DOHH2 (cell line): ENCODE measurements around the gene FGD6.

Experiments used
- H3F3A ChIP-seq: fragments of 200-600 bp; sonication (generic), shearing (Covaris generic); 2 replicates; pipeline ENCODE4 v1.6.0; 2016; ENCODE audit warnings: antibody characterized with exemption, mild to moderate bottlenecking; ENCODE audit not compliant: control insufficient read depth, insufficient read depth
- H3K27ac ChIP-seq: fragments of 200-600 bp; sonication (generic); 2 replicates; pipeline ENCODE4 v1.5.1; 2014; ENCODE audit warnings: low read depth, mild to moderate bottlenecking, low read length, moderate library complexity
- H3K27me3 ChIP-seq: fragments of 200-600 bp; sonication (generic); 2 replicates; pipeline ENCODE4 v1.6.1; 2014; ENCODE audit warnings: mild to moderate bottlenecking, low read length, mixed read lengths; ENCODE audit not compliant: control insufficient read depth
- H3K36me3 ChIP-seq: fragments of 200-600 bp; sonication (generic); 2 replicates; pipeline ENCODE4 v1.6.1; 2014; ENCODE audit warnings: mild to moderate bottlenecking, low read length, moderate library complexity, mixed read lengths; ENCODE audit not compliant: control insufficient read depth
- H3K4me1 ChIP-seq: fragments of 200-600 bp; sonication (generic); 2 replicates; pipeline ENCODE4 v1.6.1; 2014; ENCODE audit warnings: mild to moderate bottlenecking, low read length, mixed read lengths; ENCODE audit not compliant: control insufficient read depth
- H3K4me2 ChIP-seq: fragments of 200-600 bp; sonication (generic); 2 replicates; pipeline ENCODE4 v1.6.0; 2014; ENCODE audit warnings: mild to moderate bottlenecking, low read length, moderate library complexity
- H3K4me3 ChIP-seq: fragments of 200-600 bp; sonication (generic); 2 replicates; pipeline ENCODE4 v1.5.1; 2014; ENCODE audit warnings: mild to moderate bottlenecking, low read length, mixed read lengths
- H3K79me2 ChIP-seq: fragments of 200-600 bp; sonication (generic); 2 replicates; pipeline ENCODE4 v1.6.1; 2014; ENCODE audit warnings: mild to moderate bottlenecking, low read length, mixed read lengths; ENCODE audit not compliant: control insufficient read depth
- H3K9me2 ChIP-seq: fragments of 200-600 bp; sonication (generic); replicated peaks from 2 replicates; pipeline ENCODE4 v1.6.1; 2014; ENCODE audit warnings: mild to moderate bottlenecking, low read length, mixed read lengths; ENCODE audit not compliant: control insufficient read depth
- H3K9me3 ChIP-seq: fragments of 200-600 bp; sonication (generic); 2 replicates; pipeline ENCODE4 v1.6.1; 2014; ENCODE audit warnings: antibody characterized with exemption, low read length, mixed read lengths; ENCODE audit not compliant: control insufficient read depth, insufficient read depth
- H4K20me1 ChIP-seq: fragments of 200-600 bp; sonication (generic); 2 replicates; pipeline ENCODE4 v1.6.0; 2014; ENCODE audit warnings: low read depth, mild to moderate bottlenecking, antibody characterized with exemption, low read length, moderate library complexity; ENCODE audit not compliant: control insufficient read depth, insufficient read depth
- CTCF ChIP-seq: fragments of 200-600 bp; sonication (generic); IDR thresholded peaks from one replicate; pipeline ENCODE4 v1.5.1; 2014; ENCODE audit warnings: antibody characterized with exemption, mild to moderate bottlenecking, low read depth, low read length; ENCODE audit not compliant: poor library complexity, severe bottlenecking
- EZH2phosphoT487 ChIP-seq: fragments of 200-600 bp; sonication (generic); IDR thresholded peaks from 2 replicates; pipeline ENCODE4 v1.6.1; 2017; ENCODE audit warnings: borderline replicate concordance, mild to moderate bottlenecking, antibody characterized with exemption, low read length, moderate library complexity, mixed read lengths

FGD6 gene

GRCh38 chr12:95179011-95179410, 38.3 kb downstream of the FGD6 start:
- Histone ChIP-seq H3K27ac (no peak overlapping the region), H3K4me3 (no peak overlapping the region), H3K36me3 (peaks cover 63% of the 10 kb centered on the region), H3K4me1 (peaks cover 34% of the 10 kb centered on the region), H3K9me2 (no peaks in the 10 kb centered on the region), H3K79me2 (peaks cover 91% of the 10 kb centered on the region), H4K20me1 (peaks cover 2% of the 10 kb centered on the region; the same call in 1 of the 2 replicates), H3K27me3 (no peaks in the 10 kb centered on the region), H3K4me2 (no peak overlapping the region), H3K9me3 (no peaks in the 10 kb centered on the region), H3F3A (0 out of 2 replicates have a peak, but pooled peaks cover 3% of the 10 kb centered on the region)
- TF ChIP-seq CTCF, result no peak
- no peak for TF ChIP-seq EZH2phosphoT487

- TF ChIP-seq CTCF, result no peak
- no peak for TF ChIP-seq EZH2phosphoT487
- Histone ChIP-seq H3K9me3 (no peaks in the 10 kb centered on the region), H3K9me2 (no peaks in the 10 kb centered on the region), H3K4me1 (peaks cover 28% of the 10 kb centered on the region), H3K4me2 (0 out of 2 replicates have a peak overlapping the region, but pooled peaks have one; percentile 20), H3F3A (0 out of 2 replicates have a peak, but pooled peaks cover 3% of the 10 kb centered on the region), H3K27ac (no peak overlapping the region), H3K79me2 (peaks cover 91% of the 10 kb centered on the region), H3K4me3 (no peak overlapping the region), H3K27me3 (no peaks in the 10 kb centered on the region), H4K20me1 (peaks cover 2% of the 10 kb centered on the region; the same call in 1 of the 2 replicates), H3K36me3 (peaks cover 63% of the 10 kb centered on the region)
Observed at GRCh38 chr12:95178136-95178535, 39.1 kb downstream of the FGD6 start.

DNA sequence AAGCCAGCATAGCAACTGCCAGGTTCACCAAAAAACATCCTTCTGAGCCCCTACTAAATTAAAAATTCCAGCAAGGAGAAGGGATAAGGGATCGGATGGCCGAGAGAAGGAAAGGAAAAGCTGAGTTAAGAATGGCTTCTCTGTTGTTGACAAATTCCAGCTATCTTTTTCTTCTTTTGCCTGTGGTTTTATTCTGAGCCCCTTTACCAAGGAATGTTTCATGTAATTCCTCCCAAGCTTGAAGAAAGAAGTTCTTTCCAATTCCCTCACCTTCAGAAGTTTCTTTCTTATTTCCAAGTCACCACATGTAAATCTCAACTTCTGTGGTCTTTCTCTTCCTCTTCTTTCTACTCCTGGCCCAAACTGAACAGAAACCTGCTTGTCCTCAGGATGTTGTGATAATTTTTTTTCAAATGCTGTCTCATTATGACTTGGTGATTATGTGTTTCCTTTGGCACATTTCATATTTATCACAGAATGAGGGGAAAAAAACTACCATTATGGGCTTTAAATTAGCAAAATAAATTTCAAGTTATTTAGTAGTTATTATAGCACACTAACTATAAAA, 40.0 kb downstream of the FGD6 start:
- peaks cover 65% of the 10 kb centered on the region for H3K36me3 ChIP-seq
- H4K20me1 ChIP-seq, result peaks cover 2% of the 10 kb centered on the region; the same call in 1 of the 2 replicates
- no peaks in the 10 kb centered on the region for H3K27me3 ChIP-seq
- peaks cover 24% of the 10 kb centered on the region for H3K4me1 ChIP-seq
- no peaks in the 10 kb centered on the region for H3K9me2 ChIP-seq
- H3K79me2 ChIP-seq, result peaks cover 91% of the 10 kb centered on the region
- no peak for TF ChIP-seq EZH2phosphoT487
- no peak for TF ChIP-seq CTCF
- H3K9me3 ChIP-seq, result no peaks in the 10 kb centered on the region
- H3K4me3 ChIP-seq, result no peak overlapping the region
- H3K27ac ChIP-seq, result no peak overlapping the region
- H3F3A ChIP-seq, result 0 out of 2 replicates have a peak, but pooled peaks cover 3% of the 10 kb centered on the region
- no peak overlapping the region for H3K4me2 ChIP-seq
